AG10803 (cell line): ENCODE data around the gene PCCA.
"Not testable (repeated sequence)": the region's sequence is repeated elsewhere in the genome, so short reads cannot be mapped to it uniquely, and the experiment has no call there.

ENCODE experiments used
- DNase-seq: peaks from one replicate; pipeline ENCODE4 v3.0.0; 2010; ENCODE audit warnings: low read depth
- H3K4me3 ChIP-seq: 2 replicates; pipeline ENCODE4 v1.5.1; 2011; ENCODE audit warnings: mild to moderate bottlenecking, low read length, control low read depth
- CTCF ChIP-seq: conservative IDR thresholded peaks from 2 replicates; pipeline ENCODE4 v1.5.1; 2011; ENCODE audit warnings: mild to moderate bottlenecking, low read length, control low read depth, inconsistent platforms

The PCCA gene

GRCh38 chr13:100304229-100304628, 215.3 kb downstream of the PCCA start:
- DNase-seq, result no peak
- H3K4me3 ChIP-seq, result no peak overlapping the region
- TF ChIP-seq CTCF, result no peak

- no peak for TF ChIP-seq CTCF
- no peak overlapping the region for H3K4me3 ChIP-seq
- DNase-seq, result no peak
These were observed 216.5 kb downstream of the PCCA start for GRCh38 chr13:100305398-100305797.

- H3K4me3 ChIP-seq, result no peak overlapping the region
- TF ChIP-seq CTCF, result no peak
- DNase-seq, result no peak
These were observed 217.1 kb downstream of the PCCA start for GRCh38 chr13:100306030-100306429.

GRCh38 chr13:100306434-100306999, 217.6 kb downstream of the PCCA start:
- TF ChIP-seq CTCF, result no peak
- DNase-seq, result no peak
- no peak overlapping the region for H3K4me3 ChIP-seq

- H3K4me3 ChIP-seq, result no peak overlapping the region
- TF ChIP-seq CTCF, result no peak
- no peak for DNase-seq
These were observed 225.4 kb downstream of the PCCA start for GRCh38 chr13:100314132-100314910.

- no peak for DNase-seq
- H3K4me3 ChIP-seq, result no peak overlapping the region
- no peak for TF ChIP-seq CTCF
These were observed 226.6 kb downstream of the PCCA start for GRCh38 chr13:100315522-100315921.

GRCh38 chr13:100318473-100318872, 229.6 kb downstream of the PCCA start:
- not testable (repeated sequence) for H3K4me3 ChIP-seq, DNase-seq
